GM12875 (cell line): ENCODE results near the gene GINS2.

Experiments used
- H3K4me3 ChIP-seq: one replicate; pipeline ENCODE4 v1.5.1; 2011; ENCODE audit warnings: low read depth, low read length, control low read depth
- TF ChIP-seq, protein P1 (sequence below): IDR thresholded peaks from 2 replicates; pipeline ENCODE4 v1.5.1; 2011; ENCODE audit warnings: low read depth, mild to moderate bottlenecking, control low read depth, inconsistent platforms, low read length, moderate library complexity, borderline replicate concordance; ENCODE audit not compliant: insufficient read depth

The GINS2 gene

DNA sequence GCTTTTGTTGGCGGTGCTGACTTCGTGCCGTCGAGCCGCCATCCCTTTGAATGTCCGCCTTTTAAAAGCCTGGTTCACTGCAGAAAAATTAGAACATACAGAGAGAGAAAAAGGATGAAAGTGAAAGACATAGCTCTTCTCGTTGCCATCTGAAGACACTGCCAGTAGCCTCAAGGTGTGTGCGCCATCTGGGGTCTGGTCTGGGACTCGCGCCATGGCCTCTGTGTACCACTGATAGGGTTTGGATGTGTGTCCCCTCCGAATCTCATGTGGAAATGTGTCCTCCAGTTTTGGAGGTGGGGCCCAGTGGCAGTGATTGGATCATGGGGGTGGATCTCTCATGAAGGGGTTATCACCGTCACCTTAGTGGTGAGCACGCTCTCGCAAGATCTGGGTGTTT is 60.1 kb downstream of the GINS2 start:
- no peak overlapping the region for H3K4me3 ChIP-seq
- TF ChIP-seq, protein P1, sequence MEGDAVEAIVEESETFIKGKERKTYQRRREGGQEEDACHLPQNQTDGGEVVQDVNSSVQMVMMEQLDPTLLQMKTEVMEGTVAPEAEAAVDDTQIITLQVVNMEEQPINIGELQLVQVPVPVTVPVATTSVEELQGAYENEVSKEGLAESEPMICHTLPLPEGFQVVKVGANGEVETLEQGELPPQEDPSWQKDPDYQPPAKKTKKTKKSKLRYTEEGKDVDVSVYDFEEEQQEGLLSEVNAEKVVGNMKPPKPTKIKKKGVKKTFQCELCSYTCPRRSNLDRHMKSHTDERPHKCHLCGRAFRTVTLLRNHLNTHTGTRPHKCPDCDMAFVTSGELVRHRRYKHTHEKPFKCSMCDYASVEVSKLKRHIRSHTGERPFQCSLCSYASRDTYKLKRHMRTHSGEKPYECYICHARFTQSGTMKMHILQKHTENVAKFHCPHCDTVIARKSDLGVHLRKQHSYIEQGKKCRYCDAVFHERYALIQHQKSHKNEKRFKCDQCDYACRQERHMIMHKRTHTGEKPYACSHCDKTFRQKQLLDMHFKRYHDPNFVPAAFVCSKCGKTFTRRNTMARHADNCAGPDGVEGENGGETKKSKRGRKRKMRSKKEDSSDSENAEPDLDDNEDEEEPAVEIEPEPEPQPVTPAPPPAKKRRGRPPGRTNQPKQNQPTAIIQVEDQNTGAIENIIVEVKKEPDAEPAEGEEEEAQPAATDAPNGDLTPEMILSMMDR, result no peak

DNA sequence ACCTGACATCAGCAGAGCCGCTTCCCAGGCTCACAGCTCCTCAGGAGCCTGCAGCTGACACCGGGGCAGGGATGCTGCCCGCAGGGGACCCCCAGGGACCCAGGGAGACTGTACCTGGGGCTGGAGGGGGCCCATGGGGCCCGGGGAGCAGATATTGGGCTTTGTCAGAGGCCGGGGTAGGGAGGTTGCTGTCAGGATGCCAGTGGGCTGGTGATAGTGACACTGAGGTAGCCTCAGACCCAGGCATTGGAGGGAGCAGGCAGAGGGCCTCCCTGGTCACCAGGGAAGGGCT is 60.5 kb downstream of the GINS2 start:
- TF ChIP-seq, protein P1, result no peak
- H3K4me3 ChIP-seq, result no peak overlapping the region

DNA sequence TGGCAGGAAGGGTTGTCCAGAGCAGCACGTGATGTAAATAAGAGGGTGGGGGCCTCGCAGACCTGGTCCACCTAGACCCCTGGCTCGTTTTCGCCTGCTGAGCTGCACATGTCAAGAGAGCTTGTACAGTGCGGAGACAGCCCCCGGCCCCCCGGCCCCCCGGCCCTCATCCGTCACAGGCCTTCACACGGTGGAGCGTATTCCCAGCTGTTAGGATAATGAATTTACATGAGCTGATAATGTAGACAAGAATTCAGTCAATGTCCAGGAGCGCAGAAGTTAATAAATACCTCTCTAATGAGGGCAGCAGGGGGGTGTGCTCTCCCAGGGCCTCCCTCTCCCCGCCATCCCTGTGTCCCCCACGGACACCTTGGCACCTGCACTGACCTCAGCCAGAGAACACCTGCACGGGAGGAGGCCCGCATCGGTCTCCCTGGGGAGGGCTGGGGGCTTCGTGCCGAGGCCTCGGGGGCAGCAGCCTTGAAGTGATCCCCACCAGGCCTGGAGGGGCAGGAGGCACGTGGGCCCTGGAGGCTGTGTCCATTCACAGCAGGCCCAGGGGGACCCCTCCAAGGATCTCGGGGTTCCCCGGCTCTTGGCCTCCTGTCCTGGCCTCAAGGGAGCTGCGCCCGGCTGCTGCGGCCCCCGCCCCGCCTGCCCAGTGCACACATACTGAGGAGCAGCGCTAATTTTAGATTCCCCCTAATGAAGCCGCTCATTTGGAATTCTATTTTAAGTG is 61.1 kb downstream of the GINS2 start:
- no peak overlapping the region for H3K4me3 ChIP-seq
- TF ChIP-seq, protein P1, result no peak

DNA sequence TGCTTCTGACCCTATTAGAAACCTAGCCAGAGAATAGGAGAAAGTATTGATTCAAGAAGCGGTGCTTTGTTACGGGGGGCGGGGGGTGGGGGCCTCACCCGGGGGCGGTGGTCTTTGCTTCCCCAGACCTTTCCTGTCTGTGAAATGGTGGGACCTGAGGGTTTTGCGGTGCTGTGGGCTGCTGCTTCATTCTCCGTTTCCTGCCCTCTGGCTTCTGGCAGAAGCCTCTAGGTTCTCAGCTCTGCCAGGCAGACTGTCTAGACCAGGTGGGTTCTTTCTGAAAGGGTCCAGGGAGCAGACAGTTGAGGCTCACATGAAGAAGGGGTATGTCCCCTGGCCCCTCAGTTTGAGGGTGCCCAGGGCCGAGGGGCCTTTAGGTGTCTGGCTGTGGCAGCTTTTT is 61.7 kb downstream of the GINS2 start:
- H3K4me3 ChIP-seq, result no peak overlapping the region
- TF ChIP-seq, protein P1, result no peak
